H9 (cell line): ENCODE measurements around the gene TEX2. TPM values are rescaled to one million over a fixed set of nuclear protein-coding genes. Genes with fewer than 3 reads are reported as not detected.

Source experiments
- DNase-seq: peaks from one replicate; pipeline ENCODE4 v3.0.0-alpha.2; 2017
- H2AFZ ChIP-seq: one replicate; pipeline ENCODE4 v1.6.1; 2013; ENCODE audit warnings: mild to moderate bottlenecking, low read length, control low read depth, moderate library complexity
- H2AK5ac ChIP-seq: 2 replicates; pipeline ENCODE4 v1.6.1; 2013; ENCODE audit warnings: low read length, control low read depth, mixed read lengths; ENCODE audit not compliant: insufficient read length
- H2BK120ac ChIP-seq: one replicate; pipeline ENCODE4 v1.6.1; 2013; ENCODE audit warnings: low read depth, mild to moderate bottlenecking, low read length, control low read depth, inconsistent platforms; ENCODE audit not compliant: poor library complexity, severe bottlenecking
- H2BK12ac ChIP-seq: 2 replicates; pipeline ENCODE4 v1.6.1; 2013; ENCODE audit warnings: low read length, control low read depth, mixed read lengths, low read depth; ENCODE audit not compliant: insufficient read length
- H2BK15ac ChIP-seq: 2 replicates; pipeline ENCODE4 v1.6.1; 2013; ENCODE audit warnings: low read depth, low read length, control low read depth
- H2BK20ac ChIP-seq: one replicate; pipeline ENCODE4 v1.6.1; 2013; ENCODE audit warnings: low read depth, mild to moderate bottlenecking, low read length, control low read depth, inconsistent platforms; ENCODE audit not compliant: poor library complexity, severe bottlenecking
- H2BK5ac ChIP-seq: 2 replicates; pipeline ENCODE4 v1.6.1; 2013; ENCODE audit warnings: low read length, control low read depth, mixed read lengths; ENCODE audit not compliant: insufficient read length
- H3K14ac ChIP-seq: 2 replicates; pipeline ENCODE4 v1.6.1; 2013; ENCODE audit warnings: low read length, control low read depth; ENCODE audit not compliant: insufficient read depth
- H3K18ac ChIP-seq: 2 replicates; pipeline ENCODE4 v1.6.1; 2013; ENCODE audit warnings: low read depth, mild to moderate bottlenecking, mixed read lengths, low read length, control low read depth; ENCODE audit not compliant: insufficient read length
- H3K23ac ChIP-seq: 2 replicates; pipeline ENCODE4 v1.6.1; 2013; ENCODE audit warnings: low read length, control low read depth, mixed read lengths, low read depth; ENCODE audit not compliant: insufficient read length
- H3K23me2 ChIP-seq: 2 replicates; pipeline ENCODE4 v1.6.1; 2013; ENCODE audit warnings: low read depth, mild to moderate bottlenecking, mixed read lengths, low read length, control low read depth; ENCODE audit not compliant: insufficient read length, poor library complexity, severe bottlenecking
- H3K27ac ChIP-seq: 2 replicates; pipeline ENCODE4 v1.5.1; 2013; ENCODE audit warnings: low read length, control low read depth, mixed read lengths, low read depth; ENCODE audit not compliant: insufficient read length
- H3K27me3 ChIP-seq: 2 replicates; pipeline ENCODE4 v1.6.1; 2013; ENCODE audit warnings: low read length, control low read depth, inconsistent platforms; ENCODE audit not compliant: insufficient read depth
- H3K4ac ChIP-seq: 2 replicates; pipeline ENCODE4 v1.6.1; 2013; ENCODE audit warnings: low read depth, mild to moderate bottlenecking, control low read depth, inconsistent platforms, low read length, moderate library complexity
- H3K4me1 ChIP-seq: 2 replicates; pipeline ENCODE4 v1.6.1; 2013; ENCODE audit warnings: low read length, control low read depth, inconsistent platforms; ENCODE audit not compliant: insufficient read depth
- H3K4me2 ChIP-seq: 2 replicates; pipeline ENCODE4 v1.6.1; 2013; ENCODE audit warnings: low read length, control low read depth, mixed read lengths; ENCODE audit not compliant: insufficient read length, insufficient read depth
- H3K56ac ChIP-seq: 2 replicates; pipeline ENCODE4 v1.6.1; 2013; ENCODE audit warnings: low read depth, mild to moderate bottlenecking, mixed read lengths, low read length, control low read depth; ENCODE audit not compliant: insufficient read length
- H3K79me1 ChIP-seq: 2 replicates; pipeline ENCODE4 v1.6.1; 2013; ENCODE audit warnings: low read depth, mild to moderate bottlenecking, moderate library complexity, low read length, control low read depth, inconsistent platforms; ENCODE audit not compliant: insufficient read depth, poor library complexity, severe bottlenecking
- H3K79me2 ChIP-seq: 2 replicates; pipeline ENCODE4 v1.6.1; 2013; ENCODE audit warnings: low read length, control low read depth, inconsistent platforms; ENCODE audit not compliant: insufficient read depth
- H3K9ac ChIP-seq: 2 replicates; pipeline ENCODE4 v1.6.1; 2013; ENCODE audit warnings: low read length, control low read depth, mixed read lengths; ENCODE audit not compliant: insufficient read length; ENCODE audit errors: extremely low read depth
- H3K9me3 ChIP-seq: one replicate; pipeline ENCODE4 v1.6.1; 2013; ENCODE audit warnings: low read depth, low read length, inconsistent platforms; ENCODE audit not compliant: control insufficient read depth
- H3T11ph ChIP-seq: one replicate; pipeline ENCODE4 v1.6.1; 2013; ENCODE audit warnings: mild to moderate bottlenecking, low read length, control low read depth, inconsistent platforms
- H4K20me1 ChIP-seq: one replicate; pipeline ENCODE4 v1.6.1; 2013; ENCODE audit not compliant: control insufficient read depth, insufficient read length, insufficient read depth
- H4K5ac ChIP-seq: 2 replicates; pipeline ENCODE4 v1.6.1; 2013; ENCODE audit warnings: low read depth, mild to moderate bottlenecking, mixed read lengths, low read length, control low read depth; ENCODE audit not compliant: insufficient read length
- H4K8ac ChIP-seq: replicated peaks from 2 replicates; pipeline ENCODE4 v1.6.1; 2013; ENCODE audit warnings: low read length, control low read depth, mixed read lengths, low read depth; ENCODE audit not compliant: insufficient read length
- H4K91ac ChIP-seq: 2 replicates; pipeline ENCODE4 v1.6.1; 2013; ENCODE audit warnings: low read depth, mild to moderate bottlenecking, moderate library complexity, mixed read lengths, low read length, control low read depth; ENCODE audit not compliant: insufficient read length
- H3K27ac Mint-ChIP-seq, 3 experiments: 2 replicates in 2 of 3; 3 replicates in 1 of 3; pipeline ENCODE4 v1.8.0; 2020 to 2021; ENCODE audit warnings: mixed read lengths in 3 of 3, mild to moderate bottlenecking in 1 of 3, moderate library complexity in 1 of 3
- H3K27me3 Mint-ChIP-seq: 2 replicates; pipeline ENCODE4 v1.8.0; 2021; ENCODE audit warnings: low read depth, mild to moderate bottlenecking, moderate library complexity, mixed read lengths
- H3K36me3 Mint-ChIP-seq, 3 experiments: 2 replicates in 2 of 3; 3 replicates in 1 of 3; pipeline ENCODE4 v1.8.0; 2020 to 2021; ENCODE audit warnings: low read depth in 3 of 3, mixed read lengths in 3 of 3; ENCODE audit not compliant: insufficient read depth in 1 of 3
- H3K4me1 Mint-ChIP-seq, 2 experiments: 2 replicates each; pipeline ENCODE4 v1.8.0; 2020; ENCODE audit warnings: mixed read lengths in 2 of 2
- H3K4me3 Mint-ChIP-seq, 2 experiments: 2 replicates in 1 of 2; 3 replicates in 1 of 2; pipeline ENCODE4 v1.8.0; 2020 to 2021; ENCODE audit warnings: mild to moderate bottlenecking in 2 of 2, mixed read lengths in 2 of 2, moderate library complexity in 1 of 2
- H3K9me3 Mint-ChIP-seq, 2 experiments: 2 replicates in 1 of 2; 3 replicates in 1 of 2; pipeline ENCODE4 v1.8.0; 2020; ENCODE audit warnings: mild to moderate bottlenecking in 2 of 2, mixed read lengths in 2 of 2, moderate library complexity in 1 of 2
- CTCF ChIP-seq: fragments of 200-600 bp; sonication (generic); conservative IDR thresholded peaks from 3 replicates; pipeline ENCODE4 v1.8.0; 2021; ENCODE audit warnings: antibody characterized with exemption, mild to moderate bottlenecking
- WGBS: extraction: QIAGEN DNeasy Blood & Tissue Kit; methylation state at CpG from one replicate; pipeline ENCODE4 v1.1.7; 2013; ENCODE audit warnings: missing lambda C conversion rate, low lambda C conversion rate, mixed read lengths; ENCODE audit not compliant: insufficient read length; ENCODE audit errors: extremely low coverage; 5-methylcytosine and 5-hydroxymethylcytosine counted together
- total RNA-seq: library from RNA; stranded (reverse); gene quantifications from 2 replicates; pipeline ENCODE4 v1.2.1, GENCODE V29; 2021

The TEX2 gene
- total RNA-seq, 1 experiment from 2014 or later, result 12.2 TPM

- Mint-ChIP-seq H3K36me3 (no peaks in the 10 kb centered on the region), H3K4me1 (peaks cover 5 to 8% of the 10 kb centered on the region in 2 experiments)
- no CpG with 5 or more reads among the region's 3 CpGs for WGBS
These were observed 138.5 kb downstream of the TEX2 start for GRCh38 chr17:64124609-64125008.

More at GRCh38 chr17:64124609-64125008, 138.5 kb downstream of the TEX2 start:
- H3K4me2 ChIP-seq, result no peak overlapping the region
- H3K23ac ChIP-seq, result no peak overlapping the region
- H4K91ac ChIP-seq, result no peak overlapping the region
- H3K27me3 ChIP-seq, result no peaks in the 10 kb centered on the region
- H2BK12ac ChIP-seq, result no peak overlapping the region
- H3K18ac ChIP-seq, result no peak overlapping the region
- Mint-ChIP-seq H3K4me3 (no peak overlapping the region), H3K27me3 (peaks cover 12% of the 10 kb centered on the region), H3K9me3 (no peaks in the 10 kb centered on the region), H3K27ac (no peak overlapping the region)
- H2BK5ac ChIP-seq, result no peak overlapping the region
- no peak overlapping the region for H4K8ac ChIP-seq
- no peaks in the 10 kb centered on the region for H3K9me3 ChIP-seq
- H3K9ac ChIP-seq, result no peak overlapping the region
- DNase-seq, result no peak
- H3K4me1 ChIP-seq, result 0 out of 2 replicates have a peak, but pooled peaks cover 3% of the 10 kb centered on the region
- no peak overlapping the region for H3K4ac ChIP-seq
- no peak overlapping the region for H2AFZ ChIP-seq
- H3K79me2 ChIP-seq, result no peaks in the 10 kb centered on the region
- no peak overlapping the region for H2BK20ac ChIP-seq
- H2AK5ac ChIP-seq, result no peak overlapping the region
- H3K27ac ChIP-seq, result no peak overlapping the region
- H3T11ph ChIP-seq, result no peak overlapping the region
- no peak overlapping the region for H4K5ac ChIP-seq
- H2BK120ac ChIP-seq, result no peak overlapping the region
- no peaks in the 10 kb centered on the region for H3K23me2 ChIP-seq
- no peaks in the 10 kb centered on the region for H4K20me1 ChIP-seq
- no peak for TF ChIP-seq CTCF
- H3K79me1 ChIP-seq, result no peaks in the 10 kb centered on the region
- no peak overlapping the region for H2BK15ac ChIP-seq
- no peak overlapping the region for H3K56ac ChIP-seq
- no peak overlapping the region for H3K14ac ChIP-seq
